K562 (cell line): ENCODE data around the gene MOB3B.

Experiments used
- CBX3 ChIP-seq, 2 experiments: IDR thresholded peaks; 1 replicate in 1 of 2; 2 replicates in 1 of 2; pipeline ENCODE4 v1.6.1; 2012; ENCODE audit warnings: inconsistent platforms in 2 of 2, low read length in 2 of 2, borderline replicate concordance in 1 of 2, control low read depth in 1 of 2
- MTA3 ChIP-seq: fragments of 450-650 bp; formaldehyde crosslinking; IDR thresholded peaks from 2 replicates; pipeline ENCODE4 v1.6.1; 2017; ENCODE audit warnings: mild to moderate bottlenecking, borderline replicate concordance
- PCBP1 ChIP-seq: fragments of 200-400 bp; formaldehyde crosslinking; IDR thresholded peaks from 2 replicates; pipeline ENCODE4 v1.6.1; 2018; ENCODE audit warnings: mild to moderate bottlenecking, low read depth, low read length; ENCODE audit not compliant: poor library complexity, severe bottlenecking
- POLR2A ChIP-seq: fragments of 450-650 bp; conservative IDR thresholded peaks from 2 replicates; pipeline ENCODE4 v1.6.1; 2016
- TF ChIP-seq, protein P1 (sequence below), 3 experiments: IDR thresholded peaks in 2 of 3; conservative IDR thresholded peaks in 1 of 3; 2 replicates each; pipeline ENCODE4 v1.5.1; 2011 to 2012; ENCODE audit warnings: low read length in 3 of 3, mild to moderate bottlenecking in 3 of 3, control low read depth in 2 of 3, improper control_type of control experiment in 1 of 3, inconsistent platforms in 1 of 3, low read depth in 1 of 3, mixed read lengths in 1 of 3, moderate library complexity in 1 of 3; ENCODE audit not compliant: insufficient read depth in 2 of 3
- TF ChIP-seq, protein P2 (sequence below): sonication (generic); formaldehyde crosslinking; IDR thresholded peaks from 2 replicates; pipeline ENCODE4 v1.8.0; 2022; ENCODE audit warnings: mild to moderate bottlenecking, missing genetic modification reagents

DNA sequence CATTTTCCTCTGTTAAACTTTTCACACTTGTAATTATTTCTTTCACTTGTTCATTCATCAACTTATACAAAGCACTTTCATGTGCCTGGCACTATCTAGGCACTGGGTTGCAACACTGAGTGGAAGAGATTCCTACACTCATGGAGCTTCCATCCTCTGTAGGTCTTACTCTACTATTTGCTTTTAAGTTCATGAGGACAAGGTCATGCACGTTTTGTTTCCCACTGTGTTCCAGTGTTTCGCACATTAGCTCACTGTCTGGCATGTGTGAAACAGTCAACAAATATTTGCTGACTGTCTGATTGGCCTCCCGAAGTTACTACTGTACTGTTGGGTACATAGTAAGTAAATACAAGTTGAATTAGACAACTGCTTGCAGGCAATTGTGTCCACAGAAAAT lies 93.4 kb downstream of the MOB3B start:
- no peak for TF ChIP-seq CBX3 (IDR thresholded peaks at IDR 0.05; ENCODE audit: borderline replicate concordance in 1 of 2, low read length in 2 of 2)
- TF ChIP-seq MTA3, result no peak
- TF ChIP-seq PCBP1, result no peak
- TF ChIP-seq, protein P1, sequence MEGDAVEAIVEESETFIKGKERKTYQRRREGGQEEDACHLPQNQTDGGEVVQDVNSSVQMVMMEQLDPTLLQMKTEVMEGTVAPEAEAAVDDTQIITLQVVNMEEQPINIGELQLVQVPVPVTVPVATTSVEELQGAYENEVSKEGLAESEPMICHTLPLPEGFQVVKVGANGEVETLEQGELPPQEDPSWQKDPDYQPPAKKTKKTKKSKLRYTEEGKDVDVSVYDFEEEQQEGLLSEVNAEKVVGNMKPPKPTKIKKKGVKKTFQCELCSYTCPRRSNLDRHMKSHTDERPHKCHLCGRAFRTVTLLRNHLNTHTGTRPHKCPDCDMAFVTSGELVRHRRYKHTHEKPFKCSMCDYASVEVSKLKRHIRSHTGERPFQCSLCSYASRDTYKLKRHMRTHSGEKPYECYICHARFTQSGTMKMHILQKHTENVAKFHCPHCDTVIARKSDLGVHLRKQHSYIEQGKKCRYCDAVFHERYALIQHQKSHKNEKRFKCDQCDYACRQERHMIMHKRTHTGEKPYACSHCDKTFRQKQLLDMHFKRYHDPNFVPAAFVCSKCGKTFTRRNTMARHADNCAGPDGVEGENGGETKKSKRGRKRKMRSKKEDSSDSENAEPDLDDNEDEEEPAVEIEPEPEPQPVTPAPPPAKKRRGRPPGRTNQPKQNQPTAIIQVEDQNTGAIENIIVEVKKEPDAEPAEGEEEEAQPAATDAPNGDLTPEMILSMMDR (IDR thresholded peaks at IDR 0.05 in 2 of 3, conservative IDR thresholded peaks at IDR 0.05 in 1 of 3; ENCODE audit: insufficient read depth in 2 of 3, low read depth in 1 of 3, low read length in 3 of 3), result no peak
- TF ChIP-seq POLR2A, result no peak
- TF ChIP-seq, protein P2, sequence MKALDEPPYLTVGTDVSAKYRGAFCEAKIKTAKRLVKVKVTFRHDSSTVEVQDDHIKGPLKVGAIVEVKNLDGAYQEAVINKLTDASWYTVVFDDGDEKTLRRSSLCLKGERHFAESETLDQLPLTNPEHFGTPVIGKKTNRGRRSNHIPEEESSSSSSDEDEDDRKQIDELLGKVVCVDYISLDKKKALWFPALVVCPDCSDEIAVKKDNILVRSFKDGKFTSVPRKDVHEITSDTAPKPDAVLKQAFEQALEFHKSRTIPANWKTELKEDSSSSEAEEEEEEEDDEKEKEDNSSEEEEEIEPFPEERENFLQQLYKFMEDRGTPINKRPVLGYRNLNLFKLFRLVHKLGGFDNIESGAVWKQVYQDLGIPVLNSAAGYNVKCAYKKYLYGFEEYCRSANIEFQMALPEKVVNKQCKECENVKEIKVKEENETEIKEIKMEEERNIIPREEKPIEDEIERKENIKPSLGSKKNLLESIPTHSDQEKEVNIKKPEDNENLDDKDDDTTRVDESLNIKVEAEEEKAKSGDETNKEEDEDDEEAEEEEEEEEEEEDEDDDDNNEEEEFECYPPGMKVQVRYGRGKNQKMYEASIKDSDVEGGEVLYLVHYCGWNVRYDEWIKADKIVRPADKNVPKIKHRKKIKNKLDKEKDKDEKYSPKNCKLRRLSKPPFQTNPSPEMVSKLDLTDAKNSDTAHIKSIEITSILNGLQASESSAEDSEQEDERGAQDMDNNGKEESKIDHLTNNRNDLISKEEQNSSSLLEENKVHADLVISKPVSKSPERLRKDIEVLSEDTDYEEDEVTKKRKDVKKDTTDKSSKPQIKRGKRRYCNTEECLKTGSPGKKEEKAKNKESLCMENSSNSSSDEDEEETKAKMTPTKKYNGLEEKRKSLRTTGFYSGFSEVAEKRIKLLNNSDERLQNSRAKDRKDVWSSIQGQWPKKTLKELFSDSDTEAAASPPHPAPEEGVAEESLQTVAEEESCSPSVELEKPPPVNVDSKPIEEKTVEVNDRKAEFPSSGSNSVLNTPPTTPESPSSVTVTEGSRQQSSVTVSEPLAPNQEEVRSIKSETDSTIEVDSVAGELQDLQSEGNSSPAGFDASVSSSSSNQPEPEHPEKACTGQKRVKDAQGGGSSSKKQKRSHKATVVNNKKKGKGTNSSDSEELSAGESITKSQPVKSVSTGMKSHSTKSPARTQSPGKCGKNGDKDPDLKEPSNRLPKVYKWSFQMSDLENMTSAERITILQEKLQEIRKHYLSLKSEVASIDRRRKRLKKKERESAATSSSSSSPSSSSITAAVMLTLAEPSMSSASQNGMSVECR (CRISPR knock-in tag), result no peak
